Stimulated activated CD8-positive, alpha-beta memory T cell treated with anti-CD3 and anti-CD28 coated beads, Interleukin-2, amount 100 ng/mL, for 1 hour (primary cell): ENCODE measurements around the gene TECTB.

Experiments used
- DNase-seq, 2 donors: peaks; one replicate each; pipeline ENCODE4 v3.0.0-alpha.2; 2020; ENCODE audit warnings: low read depth in 2 of 2

TECTB gene

GRCh38 chr10:112274831-112275230 lies 8.4 kb upstream of the TECTB start:
- DNase-seq = no peak

GRCh38 chr10:112275512-112276245 lies 7.5 kb upstream of the TECTB start:
- no peak for DNase-seq

DNA sequence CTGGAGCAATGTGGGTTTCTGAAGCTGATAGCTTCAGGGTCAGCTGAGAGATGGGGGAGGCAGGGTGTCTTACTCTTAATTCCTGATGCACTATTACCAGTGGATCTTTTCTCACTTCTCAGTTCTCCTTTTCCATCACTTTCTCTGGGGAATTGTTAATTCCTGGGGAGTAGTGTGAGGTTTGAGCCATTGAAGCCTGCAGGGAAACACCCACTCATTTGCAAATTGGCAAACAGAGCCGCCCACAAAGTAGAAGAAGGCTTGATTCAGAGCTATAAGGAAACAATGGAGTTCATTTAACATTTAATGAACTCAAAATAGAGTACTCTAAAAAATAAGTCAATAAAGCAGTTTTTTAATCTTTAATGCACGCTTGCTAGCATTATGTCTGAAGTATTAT lies 4.3 kb upstream of the TECTB start:
- DNase-seq = no peak

DNA sequence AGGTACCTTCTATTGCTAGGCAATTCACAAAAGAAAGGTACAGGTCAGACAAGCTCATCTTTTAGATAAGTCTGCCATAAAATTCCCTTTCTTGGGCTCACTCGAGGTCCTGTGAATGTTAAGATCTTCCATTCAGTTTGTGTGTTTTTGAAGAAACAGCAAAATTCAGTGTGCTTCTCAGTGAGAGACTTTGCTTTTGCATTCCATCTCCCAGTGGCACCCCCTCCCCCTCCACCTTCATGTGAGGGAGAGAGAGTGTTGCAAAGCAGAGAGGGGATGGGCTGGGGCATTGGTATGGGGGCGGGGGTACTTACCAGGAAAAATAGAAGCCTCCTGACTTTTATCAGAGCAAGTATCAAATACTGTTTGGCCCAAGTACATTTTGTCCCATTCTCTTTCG lies 3.8 kb upstream of the TECTB start:
- DNase-seq = no peak

GRCh38 chr10:112280205-112280921 lies 2.8 kb upstream of the TECTB start:
- DNase-seq = no peak

DNA sequence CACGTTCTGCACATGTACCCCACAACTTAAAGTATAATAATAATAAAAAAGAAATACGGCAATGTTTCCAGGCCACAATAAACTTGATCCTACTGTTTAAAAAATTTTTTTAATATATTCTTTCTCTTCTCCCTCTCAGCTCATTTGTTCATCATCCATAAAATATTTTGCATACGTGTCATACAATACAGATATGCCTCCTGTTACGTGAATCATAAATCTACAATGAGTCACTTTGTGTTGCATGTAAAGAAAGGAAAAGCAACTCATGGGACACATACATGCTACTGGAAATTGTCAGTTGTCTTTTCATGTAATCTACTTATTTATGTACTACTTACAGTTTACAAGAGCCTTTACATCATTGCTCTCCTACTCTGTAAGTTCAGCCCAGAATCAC lies 1.1 kb upstream of the TECTB start:
- no peak for DNase-seq

GRCh38 chr10:112286837-112287818 lies 3.9 kb downstream of the TECTB start:
- DNase-seq = no peak

GRCh38 chr10:112287844-112288243 lies 4.6 kb downstream of the TECTB start:
- no peak for DNase-seq

DNA sequence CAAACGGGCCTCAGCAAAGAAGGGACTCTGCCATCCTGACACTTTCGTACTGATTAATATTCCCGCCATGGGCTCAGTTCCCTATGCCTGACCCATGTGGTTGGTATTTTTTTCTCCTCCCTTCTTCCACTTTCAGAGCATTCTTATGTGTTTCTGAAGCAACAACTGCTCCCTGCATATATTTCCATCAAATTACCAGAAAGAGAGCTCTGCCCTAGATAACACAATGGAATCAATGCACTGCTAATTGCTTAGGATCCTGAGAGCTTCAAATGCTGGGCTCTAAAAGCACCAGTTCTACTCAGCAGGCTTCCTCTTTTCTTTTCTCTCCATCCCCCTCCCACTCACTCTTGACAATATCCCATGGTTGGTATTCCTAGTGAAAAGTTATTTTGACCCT lies 5.3 kb downstream of the TECTB start:
- no peak for DNase-seq

GRCh38 chr10:112289373-112290053 lies 6.3 kb downstream of the TECTB start:
- DNase-seq = no peak

- no peak for DNase-seq
Measured at GRCh38 chr10:112290054-112290373, 6.8 kb downstream of the TECTB start.

GRCh38 chr10:112294169-112294568 lies 11.0 kb downstream of the TECTB start:
- DNase-seq = no peak

DNA sequence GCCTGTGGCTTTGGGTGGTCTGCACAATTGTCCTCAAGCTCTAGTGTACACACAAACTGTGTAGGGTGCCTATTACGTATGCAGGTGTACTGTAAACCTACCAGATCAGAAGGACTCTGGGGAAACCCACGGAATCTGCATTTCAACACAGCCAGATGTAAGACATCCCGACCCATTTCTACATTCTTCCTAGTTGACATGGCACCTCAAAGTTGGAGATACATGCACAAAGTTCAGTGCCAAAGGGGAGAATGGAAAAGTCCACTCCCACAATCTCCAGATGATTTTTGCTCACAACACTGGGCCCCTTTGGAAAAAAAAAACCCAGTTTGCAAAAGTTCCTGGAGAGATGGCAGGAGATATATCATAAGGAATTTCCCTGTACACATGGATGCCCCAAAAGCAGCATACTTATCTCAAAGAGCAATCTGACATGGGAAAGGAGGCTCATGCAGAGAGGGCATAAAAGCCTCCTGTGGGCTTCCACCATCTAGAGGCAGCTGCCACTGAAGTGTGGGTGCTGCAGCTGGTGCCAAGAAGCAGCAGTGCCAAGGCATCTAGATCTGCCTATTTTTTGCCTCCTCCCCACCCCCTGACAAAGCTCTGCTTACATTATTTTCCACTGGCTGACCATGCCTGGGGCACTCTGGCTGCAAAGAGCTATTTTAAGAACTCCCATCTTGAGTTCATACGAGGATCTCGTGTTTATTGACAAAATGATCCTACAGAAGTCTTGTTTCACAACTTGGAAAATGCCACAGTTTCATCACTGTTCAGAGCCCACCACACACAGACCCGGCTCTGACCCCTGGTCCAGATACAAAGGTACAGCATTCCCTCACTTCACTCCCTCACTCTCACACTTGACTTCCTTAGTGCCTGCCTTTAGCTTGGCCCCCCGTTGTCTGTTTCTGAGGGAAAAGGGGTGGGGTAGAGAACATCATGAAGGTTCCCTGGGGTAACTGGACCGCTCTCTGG lies 12.9 kb downstream of the TECTB start:
- no peak for DNase-seq

DNA sequence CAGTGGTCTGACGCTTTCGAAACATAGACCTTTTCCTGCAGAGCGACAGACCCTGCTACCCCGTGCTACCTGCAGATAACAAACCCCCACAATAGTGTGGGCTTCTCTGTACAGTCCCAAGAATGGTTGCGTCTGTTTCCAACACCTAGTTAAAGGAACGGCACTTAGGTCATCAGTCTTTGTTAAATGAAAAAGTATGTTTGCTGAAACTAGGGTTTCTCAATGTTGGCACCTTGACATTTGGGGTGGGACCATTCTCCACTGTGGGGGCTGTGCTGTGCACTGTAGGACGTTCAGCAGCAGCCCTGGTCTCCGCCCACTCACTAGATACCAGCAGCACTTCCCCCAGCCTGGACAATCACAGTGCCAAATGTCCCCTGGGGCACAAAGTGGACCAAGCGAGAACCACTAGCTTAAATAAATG lies 13.7 kb downstream of the TECTB start:
- no peak for DNase-seq

DNA sequence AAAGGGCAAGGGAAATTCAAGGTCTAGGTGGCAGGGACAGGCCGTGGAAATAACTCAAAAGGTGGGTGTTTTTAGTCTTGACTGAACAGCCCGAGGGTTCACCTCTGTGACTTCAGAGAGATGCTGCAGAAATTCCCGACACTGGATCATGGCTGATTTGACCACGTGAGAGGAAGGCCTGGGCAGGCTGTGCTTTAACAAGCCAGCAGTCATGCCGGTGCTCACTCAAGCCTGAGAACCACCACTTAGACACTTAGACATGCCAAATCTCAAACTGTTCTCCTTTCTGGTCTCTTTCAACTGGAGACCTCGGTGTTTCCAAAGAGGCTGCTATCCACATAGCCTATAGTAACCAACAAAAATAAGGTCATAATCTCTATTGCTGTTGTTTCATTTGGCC lies 15.4 kb downstream of the TECTB start:
- DNase-seq = no peak

DNA sequence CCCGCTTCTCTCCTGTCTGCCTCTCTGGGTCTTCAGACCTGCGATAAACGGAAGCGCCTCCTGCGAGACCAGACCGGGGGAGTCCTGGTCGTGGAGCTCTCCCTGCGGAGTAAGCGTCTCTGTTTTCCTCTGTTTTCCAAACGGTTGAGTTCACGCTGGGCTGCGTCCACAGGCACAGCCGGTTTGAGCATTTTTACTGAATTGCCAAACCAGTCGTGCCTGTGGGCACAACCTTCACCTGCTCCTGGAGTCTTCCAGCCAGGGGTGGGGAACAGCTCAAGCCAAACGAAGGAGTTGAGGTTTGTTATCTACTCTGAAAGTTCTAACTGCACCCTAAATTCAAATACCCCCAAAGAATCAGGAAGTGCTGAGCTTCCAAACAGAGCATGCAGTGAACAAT lies 16.3 kb downstream of the TECTB start:
- no peak for DNase-seq

- no peak for DNase-seq
Measured at GRCh38 chr10:112302335-112302734, 19.1 kb downstream of the TECTB start.

DNA sequence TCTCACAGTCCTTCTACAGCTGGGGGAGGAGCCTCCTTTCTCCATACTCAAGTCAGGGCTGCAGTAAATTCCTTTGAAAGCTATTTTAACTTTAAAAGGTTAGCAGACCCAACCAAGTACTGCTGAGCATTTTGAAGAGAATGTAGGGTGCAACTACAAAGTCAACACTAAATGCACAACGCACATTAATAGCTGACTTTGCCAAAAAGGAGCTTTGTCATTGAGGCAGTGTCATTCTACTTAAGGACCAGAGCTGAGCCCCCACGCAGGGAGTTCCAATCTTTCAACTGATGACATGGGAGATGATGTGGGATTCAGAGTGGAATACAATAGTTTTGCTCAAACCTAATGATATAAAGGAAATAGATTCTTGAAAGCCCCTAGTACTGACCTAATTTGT lies 20.3 kb downstream of the TECTB start:
- DNase-seq = no peak

DNA sequence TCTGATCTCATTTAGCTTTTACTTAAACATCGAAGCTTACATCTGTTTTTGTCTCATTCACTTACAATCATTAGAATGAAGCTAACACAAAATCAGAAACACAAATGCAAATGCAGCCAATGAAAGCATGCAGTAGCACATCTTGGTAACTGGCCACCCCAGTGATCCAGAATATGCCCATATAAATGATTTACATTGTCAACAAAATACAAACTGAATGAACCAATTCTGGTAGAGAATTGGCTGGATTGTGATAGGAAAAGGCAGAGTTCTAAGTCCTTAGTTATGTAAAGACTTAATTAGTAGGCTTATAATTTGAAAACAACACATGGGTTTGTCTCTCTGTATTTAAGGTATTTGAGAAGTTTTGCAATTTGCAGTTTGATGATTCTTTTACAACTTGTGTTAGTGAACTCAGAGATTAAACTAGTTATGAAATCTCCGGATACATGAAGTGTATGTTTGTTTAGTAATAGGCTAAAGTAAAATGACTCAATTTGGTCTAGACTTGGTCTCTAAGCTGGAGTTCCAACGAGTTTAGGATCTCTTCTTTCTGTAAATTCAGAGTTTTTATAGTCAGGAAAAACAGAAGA lies 21.2 kb downstream of the TECTB start:
- DNase-seq = no peak
